ENCODE measurements around the gene MLLT3.

DNA sequence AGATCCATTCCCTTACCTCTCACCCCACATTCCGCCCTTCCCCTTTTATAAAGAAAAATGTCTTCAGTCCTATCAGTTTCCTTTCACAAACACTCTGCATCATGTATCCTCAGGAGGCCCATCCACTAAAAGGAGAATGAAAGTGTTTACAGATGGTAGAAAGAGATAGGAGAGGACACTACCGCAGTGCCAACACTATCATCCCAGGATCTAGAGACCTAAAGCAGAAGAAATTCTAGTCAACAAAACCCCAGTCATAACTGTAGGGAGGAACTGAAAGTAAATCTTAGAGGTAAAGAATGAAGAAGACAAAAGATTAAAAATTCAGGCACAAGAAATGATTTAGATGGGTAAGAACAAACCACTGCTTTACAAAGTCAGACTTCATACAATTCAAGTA lies 114.1 kb downstream of the MLLT3 start:
- TF ChIP-seq, protein P1, sequence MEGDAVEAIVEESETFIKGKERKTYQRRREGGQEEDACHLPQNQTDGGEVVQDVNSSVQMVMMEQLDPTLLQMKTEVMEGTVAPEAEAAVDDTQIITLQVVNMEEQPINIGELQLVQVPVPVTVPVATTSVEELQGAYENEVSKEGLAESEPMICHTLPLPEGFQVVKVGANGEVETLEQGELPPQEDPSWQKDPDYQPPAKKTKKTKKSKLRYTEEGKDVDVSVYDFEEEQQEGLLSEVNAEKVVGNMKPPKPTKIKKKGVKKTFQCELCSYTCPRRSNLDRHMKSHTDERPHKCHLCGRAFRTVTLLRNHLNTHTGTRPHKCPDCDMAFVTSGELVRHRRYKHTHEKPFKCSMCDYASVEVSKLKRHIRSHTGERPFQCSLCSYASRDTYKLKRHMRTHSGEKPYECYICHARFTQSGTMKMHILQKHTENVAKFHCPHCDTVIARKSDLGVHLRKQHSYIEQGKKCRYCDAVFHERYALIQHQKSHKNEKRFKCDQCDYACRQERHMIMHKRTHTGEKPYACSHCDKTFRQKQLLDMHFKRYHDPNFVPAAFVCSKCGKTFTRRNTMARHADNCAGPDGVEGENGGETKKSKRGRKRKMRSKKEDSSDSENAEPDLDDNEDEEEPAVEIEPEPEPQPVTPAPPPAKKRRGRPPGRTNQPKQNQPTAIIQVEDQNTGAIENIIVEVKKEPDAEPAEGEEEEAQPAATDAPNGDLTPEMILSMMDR (IDR thresholded peaks at IDR 0.05; ENCODE audit: insufficient read depth, low read length, poor library complexity, severe bottlenecking): no peak
- no peak for TF ChIP-seq EZH2phosphoT487 (conservative IDR thresholded peaks at IDR 0.05; ENCODE audit: low read length)

Measured in SU-DHL-6 (cell line).